HepG2 (cell line): ENCODE data around the gene FNDC3B. TPM values are rescaled to one million over a fixed set of nuclear protein-coding genes. Genes with fewer than 3 reads are reported as not detected.
A peak's percentile ranks its signal among the peaks of the same experiment; 100 is the strongest.

Experiments
- GABPA ChIP-seq, 2 experiments: IDR thresholded peaks; 2 replicates each; pipeline ENCODE4 v1.6.1; 2011 to 2016; ENCODE audit warnings: low read depth in 2 of 2, low read length in 1 of 2, missing biosample characterization in 1 of 2, missing genetic modification characterization in 1 of 2
- GPN1 ChIP-seq: sonication (generic); formaldehyde crosslinking; IDR thresholded peaks from 2 replicates; pipeline ENCODE4 v1.5.1; 2020; ENCODE audit warnings: missing genetic modification reagents, borderline replicate concordance
- KMT2A ChIP-seq: sonication (generic); formaldehyde crosslinking; IDR thresholded peaks from 2 replicates; pipeline ENCODE4 v1.4.0; 2020; ENCODE audit warnings: missing genetic modification reagents
- MIER3 ChIP-seq: IDR thresholded peaks from 2 replicates; pipeline ENCODE4 v1.6.1; 2016; ENCODE audit warnings: missing compliant biosample characterization, borderline replicate concordance
- MIXL1 ChIP-seq: IDR thresholded peaks from 2 replicates; pipeline ENCODE4 v1.6.1; 2016
- NAIF1 ChIP-seq: sonication (generic); formaldehyde crosslinking; IDR thresholded peaks from 2 replicates; pipeline ENCODE4 v1.5.0; 2020; ENCODE audit warnings: mild to moderate bottlenecking, missing genetic modification reagents, borderline replicate concordance
- NFRKB ChIP-seq: fragments of 450-650 bp; IDR thresholded peaks from 2 replicates; pipeline ENCODE4 v1.6.1; 2017
- NR1H2 ChIP-seq: sonication (generic); formaldehyde crosslinking; IDR thresholded peaks from 2 replicates; pipeline ENCODE4 v1.8.1; 2022; ENCODE audit warnings: low read depth, missing genetic modification reagents, borderline replicate concordance
- SIN3A ChIP-seq: IDR thresholded peaks from 2 replicates; pipeline ENCODE4 v1.6.1; 2011; ENCODE audit warnings: low read depth, mild to moderate bottlenecking, control low read depth, low read length, borderline replicate concordance
- SRF ChIP-seq: IDR thresholded peaks from 2 replicates; pipeline ENCODE4 v1.6.1; 2011; ENCODE audit warnings: mild to moderate bottlenecking, low read depth, low read length, moderate library complexity
- SRY ChIP-seq: sonication (generic); formaldehyde crosslinking; IDR thresholded peaks from 2 replicates; pipeline ENCODE4 v1.8.0; 2022; ENCODE audit warnings: mild to moderate bottlenecking, missing genetic modification reagents
- SSRP1 ChIP-seq: IDR thresholded peaks from 2 replicates; pipeline ENCODE4 v1.6.1; 2016; ENCODE audit warnings: control low read depth
- ZMYM4 ChIP-seq: sonication (generic); formaldehyde crosslinking; IDR thresholded peaks from 2 replicates; pipeline ENCODE4 v1.8.1; 2023; ENCODE audit warnings: mild to moderate bottlenecking, missing genetic modification reagents
- ZNF598 ChIP-seq: sonication (generic); formaldehyde crosslinking; IDR thresholded peaks from 2 replicates; pipeline ENCODE4 v1.5.1; 2020; ENCODE audit warnings: mild to moderate bottlenecking, missing genetic modification reagents, borderline replicate concordance
- ZNF713 ChIP-seq: sonication (generic); formaldehyde crosslinking; IDR thresholded peaks from 2 replicates; pipeline ENCODE4 v1.4.0; 2020; ENCODE audit warnings: mild to moderate bottlenecking, missing genetic modification reagents
- ZNF724P ChIP-seq: sonication (generic); formaldehyde crosslinking; IDR thresholded peaks from 2 replicates; pipeline ENCODE4 v1.8.0; 2022; ENCODE audit warnings: missing genetic modification reagents, borderline replicate concordance
- ZNF790 ChIP-seq: sonication (generic); formaldehyde crosslinking; IDR thresholded peaks from 2 replicates; pipeline ENCODE4 v1.8.0; 2022; ENCODE audit warnings: missing genetic modification reagents, mild to moderate bottlenecking, borderline replicate concordance
- polyA plus RNA-seq, 8 experiments: library from polyadenylated mRNA; depleted of rRNA in 3 of 8; stranded (reverse) in 7 of 8; unstranded in 1 of 8; fragments of >200 nt; fragmentation: Illumina TruSeq in 4 of 8; extraction: Trizol in 4 of 8; gene quantifications; 2 replicates each; pipeline versions ENCODE4 v1.2.1 to v1.2.3, GENCODE V29; 2011 to 2016; ENCODE audit warnings: low read depth in 4 of 8, missing spikeins in 1 of 8, mixed read lengths in 1 of 8; ENCODE audit not compliant: insufficient read depth in 1 of 8
- total RNA-seq, 5 experiments: library from RNA; depleted of rRNA; stranded (reverse); fragments of >200 nt; fragmentation: Illumina TruSeq; extraction: Trizol; gene quantifications; 2 replicates each; pipeline ENCODE4 v1.2.3, GENCODE V29; 2016; ENCODE audit warnings: low read depth in 1 of 5
- TF ChIP-seq, protein P1 (sequence below): sonication (generic); formaldehyde crosslinking; IDR thresholded peaks from 2 replicates; pipeline ENCODE4 v1.4.0; 2020; ENCODE audit warnings: mild to moderate bottlenecking, missing genetic modification reagents
- TF ChIP-seq, protein P2 (sequence below): IDR thresholded peaks from 2 replicates; pipeline ENCODE4 v1.6.1; 2016; ENCODE audit warnings: low read depth
- TF ChIP-seq, protein P3 (sequence below): sonication (generic); formaldehyde crosslinking; IDR thresholded peaks from 2 replicates; pipeline ENCODE4 v1.8.0; 2022; ENCODE audit warnings: missing genetic modification reagents, mild to moderate bottlenecking, borderline replicate concordance
- TF ChIP-seq, protein P4 (sequence below): IDR thresholded peaks from 2 replicates; pipeline ENCODE4 v1.6.1; 2016
- TF ChIP-seq, protein P5 (sequence below): sonication (generic); formaldehyde crosslinking; IDR thresholded peaks from 2 replicates; pipeline ENCODE4 v1.5.1; 2020; ENCODE audit warnings: mild to moderate bottlenecking, missing genetic modification reagents
- TF ChIP-seq, protein P6 (sequence below): sonication (generic); formaldehyde crosslinking; IDR thresholded peaks from 2 replicates; pipeline ENCODE4 v1.8.1; 2023; ENCODE audit warnings: mild to moderate bottlenecking, missing genetic modification reagents, borderline replicate concordance

FNDC3B gene
- total and polyA plus RNA-seq, 2 of the 13 experiments (the other 11 are each of a cell fraction or from before 2014, with no cell fraction given): 74.8 to 103 TPM

DNA sequence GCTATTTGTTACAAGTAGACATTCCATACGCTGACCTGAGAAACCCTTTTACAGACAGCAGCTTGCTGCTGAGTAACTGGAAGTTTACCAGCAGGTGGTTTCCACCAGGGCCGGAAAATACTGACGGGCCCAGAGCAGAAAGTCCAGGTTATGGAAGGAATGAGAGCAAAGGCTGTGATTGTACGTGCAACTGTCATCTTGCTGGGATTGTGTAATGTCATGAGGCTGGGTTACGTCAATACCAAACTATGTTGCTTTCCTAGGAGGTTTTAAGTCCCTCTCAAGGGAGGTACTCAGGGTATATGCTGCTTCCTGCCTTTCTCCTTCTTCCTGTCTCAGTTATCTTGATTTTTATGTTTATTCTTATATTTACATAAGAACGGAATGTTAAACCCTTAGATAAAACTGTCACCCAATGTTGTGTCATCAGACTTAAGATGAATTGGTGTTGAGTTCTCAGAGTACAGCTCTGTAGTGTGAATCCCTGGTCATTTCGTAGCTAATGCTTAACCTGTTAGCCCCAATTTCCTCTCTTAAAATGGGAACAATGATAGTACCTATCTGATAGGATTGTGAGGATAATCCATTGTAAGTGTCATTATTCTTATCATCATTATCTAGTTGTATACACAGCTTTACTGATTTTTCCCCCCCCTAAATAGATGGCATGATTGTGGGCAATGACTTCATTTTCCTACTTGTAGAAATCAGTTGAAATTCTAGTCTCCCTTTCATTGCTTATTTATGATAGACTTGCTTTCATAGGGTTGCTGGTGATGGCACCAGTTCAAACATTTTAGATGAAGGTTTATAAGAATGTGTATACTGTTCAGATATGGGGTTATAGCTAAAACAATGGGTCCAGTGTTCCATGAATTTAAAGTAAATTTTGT is 101.4 kb downstream of the FNDC3B start (continued):
- no peak for TF ChIP-seq SSRP1 (CRISPR knock-in tag)
- TF ChIP-seq NAIF1 (CRISPR knock-in tag): peak; percentile 31; the same call in 1 of the 2 replicates
- peak; percentile 90 for TF ChIP-seq MIER3 (CRISPR knock-in tag)
- TF ChIP-seq, protein P1, sequence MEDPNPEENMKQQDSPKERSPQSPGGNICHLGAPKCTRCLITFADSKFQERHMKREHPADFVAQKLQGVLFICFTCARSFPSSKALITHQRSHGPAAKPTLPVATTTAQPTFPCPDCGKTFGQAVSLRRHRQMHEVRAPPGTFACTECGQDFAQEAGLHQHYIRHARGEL: no peak
- TF ChIP-seq SIN3A: peak; percentile 89
- no peak for TF ChIP-seq GPN1 (CRISPR knock-in tag)
- peak; percentile 88 for TF ChIP-seq MIXL1 (CRISPR knock-in tag)
- TF ChIP-seq, protein P2, sequence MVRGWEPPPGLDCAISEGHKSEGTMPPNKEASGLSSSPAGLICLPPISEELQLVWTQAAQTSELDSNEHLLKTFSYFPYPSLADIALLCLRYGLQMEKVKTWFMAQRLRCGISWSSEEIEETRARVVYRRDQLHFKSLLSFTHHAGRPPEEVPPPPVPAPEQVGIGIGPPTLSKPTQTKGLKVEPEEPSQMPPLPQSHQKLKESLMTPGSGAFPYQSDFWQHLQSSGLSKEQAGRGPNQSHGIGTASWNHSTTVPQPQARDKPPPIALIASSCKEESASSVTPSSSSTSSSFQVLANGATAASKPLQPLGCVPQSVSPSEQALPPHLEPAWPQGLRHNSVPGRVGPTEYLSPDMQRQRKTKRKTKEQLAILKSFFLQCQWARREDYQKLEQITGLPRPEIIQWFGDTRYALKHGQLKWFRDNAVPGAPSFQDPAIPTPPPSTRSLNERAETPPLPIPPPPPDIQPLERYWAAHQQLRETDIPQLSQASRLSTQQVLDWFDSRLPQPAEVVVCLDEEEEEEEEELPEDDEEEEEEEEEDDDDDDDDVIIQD (CRISPR knock-in tag): peak; percentile 91
- no peak for TF ChIP-seq SRF
- no peak for TF ChIP-seq ZNF598 (CRISPR knock-in tag)
- TF ChIP-seq, protein P3, sequence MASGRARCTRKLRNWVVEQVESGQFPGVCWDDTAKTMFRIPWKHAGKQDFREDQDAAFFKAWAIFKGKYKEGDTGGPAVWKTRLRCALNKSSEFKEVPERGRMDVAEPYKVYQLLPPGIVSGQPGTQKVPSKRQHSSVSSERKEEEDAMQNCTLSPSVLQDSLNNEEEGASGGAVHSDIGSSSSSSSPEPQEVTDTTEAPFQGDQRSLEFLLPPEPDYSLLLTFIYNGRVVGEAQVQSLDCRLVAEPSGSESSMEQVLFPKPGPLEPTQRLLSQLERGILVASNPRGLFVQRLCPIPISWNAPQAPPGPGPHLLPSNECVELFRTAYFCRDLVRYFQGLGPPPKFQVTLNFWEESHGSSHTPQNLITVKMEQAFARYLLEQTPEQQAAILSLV: 0 out of 2 replicates have a peak, but pooled peaks have one; percentile 69
- TF ChIP-seq, protein P4, sequence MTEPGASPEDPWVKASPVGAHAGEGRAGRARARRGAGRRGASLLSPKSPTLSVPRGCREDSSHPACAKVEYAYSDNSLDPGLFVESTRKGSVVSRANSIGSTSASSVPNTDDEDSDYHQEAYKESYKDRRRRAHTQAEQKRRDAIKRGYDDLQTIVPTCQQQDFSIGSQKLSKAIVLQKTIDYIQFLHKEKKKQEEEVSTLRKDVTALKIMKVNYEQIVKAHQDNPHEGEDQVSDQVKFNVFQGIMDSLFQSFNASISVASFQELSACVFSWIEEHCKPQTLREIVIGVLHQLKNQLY (CRISPR knock-in tag): peak; percentile 93
- TF ChIP-seq ZNF713: no peak
- TF ChIP-seq ZNF724P: peak; percentile 52; the same call in 1 of the 2 replicates
- TF ChIP-seq SRY (CRISPR knock-in tag): no peak
- TF ChIP-seq, protein P5, sequence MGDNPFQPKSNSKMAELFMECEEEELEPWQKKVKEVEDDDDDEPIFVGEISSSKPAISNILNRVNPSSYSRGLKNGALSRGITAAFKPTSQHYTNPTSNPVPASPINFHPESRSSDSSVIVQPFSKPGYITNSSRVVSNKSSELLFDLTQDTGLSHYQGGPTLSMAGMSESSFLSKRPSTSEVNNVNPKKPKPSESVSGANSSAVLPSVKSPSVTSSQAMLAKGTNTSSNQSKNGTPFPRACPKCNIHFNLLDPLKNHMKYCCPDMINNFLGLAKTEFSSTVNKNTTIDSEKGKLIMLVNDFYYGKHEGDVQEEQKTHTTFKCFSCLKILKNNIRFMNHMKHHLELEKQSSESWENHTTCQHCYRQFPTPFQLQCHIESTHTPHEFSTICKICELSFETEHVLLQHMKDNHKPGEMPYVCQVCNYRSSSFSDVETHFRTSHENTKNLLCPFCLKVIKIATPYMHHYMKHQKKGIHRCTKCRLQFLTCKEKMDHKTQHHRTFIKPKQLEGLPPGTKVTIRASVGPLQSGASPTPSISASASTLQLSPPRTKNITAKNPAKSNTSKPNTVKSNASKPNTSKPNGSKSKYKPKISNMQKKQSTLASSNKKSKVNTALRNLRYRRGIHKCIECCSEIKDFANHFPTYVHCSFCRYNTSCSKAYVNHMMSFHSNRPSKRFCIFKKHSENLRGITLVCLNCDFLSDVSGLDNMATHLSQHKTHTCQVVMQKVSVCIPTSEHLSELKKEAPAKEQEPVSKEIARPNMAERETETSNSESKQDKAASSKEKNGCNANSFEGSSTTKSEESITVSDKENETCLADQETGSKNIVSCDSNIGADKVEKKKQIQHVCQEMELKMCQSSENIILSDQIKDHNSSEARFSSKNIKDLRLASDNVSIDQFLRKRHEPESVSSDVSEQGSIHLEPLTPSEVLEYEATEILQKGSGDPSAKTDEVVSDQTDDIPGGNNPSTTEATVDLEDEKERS (CRISPR knock-in tag): peak; percentile 43; the same call in 1 of the 2 replicates
- TF ChIP-seq ZNF790 (CRISPR knock-in tag): 0 out of 2 replicates have a peak, but pooled peaks have one; percentile 73
- TF ChIP-seq, protein P6, sequence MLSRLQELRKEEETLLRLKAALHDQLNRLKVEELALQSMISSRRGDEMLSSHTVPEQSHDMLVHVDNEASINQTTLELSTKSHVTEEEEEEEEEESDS (CRISPR knock-in tag): peak; percentile 82
- no peak; the same call in 1 of the 2 replicates for TF ChIP-seq NR1H2 (CRISPR knock-in tag)
- peak; percentile 28; the same call in 1 of the 2 replicates for TF ChIP-seq KMT2A (CRISPR knock-in tag)
- no peak for TF ChIP-seq NFRKB
- TF ChIP-seq GABPA (IDR thresholded peaks at IDR 0.05; ENCODE audit: low read depth, low read length): no peak
- TF ChIP-seq GABPA (CRISPR knock-in tag; IDR thresholded peaks at IDR 0.05; ENCODE audit: low read depth): peak; percentile 66; the same call in 1 of the 2 replicates
- TF ChIP-seq ZMYM4: peak; percentile 91
